ENCODE results near the gene C19orf67.

DNA sequence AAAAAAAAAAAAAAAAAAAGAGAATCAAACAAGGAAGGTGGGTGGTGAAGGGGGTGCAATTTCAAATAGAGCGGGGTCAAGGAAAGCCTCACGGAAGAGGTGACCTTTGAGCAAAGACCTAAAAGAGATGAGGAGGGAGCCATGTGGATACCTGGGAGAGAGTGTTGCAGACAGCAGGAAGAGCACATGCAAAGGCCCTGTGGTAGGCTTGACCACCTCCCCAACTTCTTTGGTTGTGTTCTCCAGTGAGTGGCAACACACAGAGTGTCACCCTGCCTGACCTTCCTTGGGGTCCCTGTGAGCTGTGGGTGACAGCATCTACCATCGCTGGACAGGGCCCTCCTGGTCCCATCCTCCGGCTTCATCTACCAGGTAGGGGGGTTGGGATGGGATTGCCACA lies 35.1 kb downstream of the C19orf67 start:
- TF ChIP-seq, protein P1, sequence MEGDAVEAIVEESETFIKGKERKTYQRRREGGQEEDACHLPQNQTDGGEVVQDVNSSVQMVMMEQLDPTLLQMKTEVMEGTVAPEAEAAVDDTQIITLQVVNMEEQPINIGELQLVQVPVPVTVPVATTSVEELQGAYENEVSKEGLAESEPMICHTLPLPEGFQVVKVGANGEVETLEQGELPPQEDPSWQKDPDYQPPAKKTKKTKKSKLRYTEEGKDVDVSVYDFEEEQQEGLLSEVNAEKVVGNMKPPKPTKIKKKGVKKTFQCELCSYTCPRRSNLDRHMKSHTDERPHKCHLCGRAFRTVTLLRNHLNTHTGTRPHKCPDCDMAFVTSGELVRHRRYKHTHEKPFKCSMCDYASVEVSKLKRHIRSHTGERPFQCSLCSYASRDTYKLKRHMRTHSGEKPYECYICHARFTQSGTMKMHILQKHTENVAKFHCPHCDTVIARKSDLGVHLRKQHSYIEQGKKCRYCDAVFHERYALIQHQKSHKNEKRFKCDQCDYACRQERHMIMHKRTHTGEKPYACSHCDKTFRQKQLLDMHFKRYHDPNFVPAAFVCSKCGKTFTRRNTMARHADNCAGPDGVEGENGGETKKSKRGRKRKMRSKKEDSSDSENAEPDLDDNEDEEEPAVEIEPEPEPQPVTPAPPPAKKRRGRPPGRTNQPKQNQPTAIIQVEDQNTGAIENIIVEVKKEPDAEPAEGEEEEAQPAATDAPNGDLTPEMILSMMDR (IDR thresholded peaks at IDR 0.05): no peak
- TF ChIP-seq POLR2AphosphoS5 (IDR thresholded peaks at IDR 0.05; ENCODE audit: low read depth, low read length): no peak

Measured in Panc1 (cell line).